Stimulated activated CD8-positive, alpha-beta memory T cell treated with anti-CD3 and anti-CD28 coated beads, Interleukin-15, amount 100 ng/mL, for 4 hours (primary cell): ENCODE measurements around the gene HCAR2.
A peak's percentile ranks its signal among the peaks of the same experiment; 100 is the strongest.
"Not testable (repeated sequence)": the region's sequence is repeated elsewhere in the genome, so short reads cannot be mapped to it uniquely, and the experiment has no call there.

Experiments used
- DNase-seq, 2 donors: peaks; one replicate each; pipeline ENCODE4 v3.0.0-alpha.2; 2020; ENCODE audit warnings: low read depth in 2 of 2

HCAR2 gene

DNA sequence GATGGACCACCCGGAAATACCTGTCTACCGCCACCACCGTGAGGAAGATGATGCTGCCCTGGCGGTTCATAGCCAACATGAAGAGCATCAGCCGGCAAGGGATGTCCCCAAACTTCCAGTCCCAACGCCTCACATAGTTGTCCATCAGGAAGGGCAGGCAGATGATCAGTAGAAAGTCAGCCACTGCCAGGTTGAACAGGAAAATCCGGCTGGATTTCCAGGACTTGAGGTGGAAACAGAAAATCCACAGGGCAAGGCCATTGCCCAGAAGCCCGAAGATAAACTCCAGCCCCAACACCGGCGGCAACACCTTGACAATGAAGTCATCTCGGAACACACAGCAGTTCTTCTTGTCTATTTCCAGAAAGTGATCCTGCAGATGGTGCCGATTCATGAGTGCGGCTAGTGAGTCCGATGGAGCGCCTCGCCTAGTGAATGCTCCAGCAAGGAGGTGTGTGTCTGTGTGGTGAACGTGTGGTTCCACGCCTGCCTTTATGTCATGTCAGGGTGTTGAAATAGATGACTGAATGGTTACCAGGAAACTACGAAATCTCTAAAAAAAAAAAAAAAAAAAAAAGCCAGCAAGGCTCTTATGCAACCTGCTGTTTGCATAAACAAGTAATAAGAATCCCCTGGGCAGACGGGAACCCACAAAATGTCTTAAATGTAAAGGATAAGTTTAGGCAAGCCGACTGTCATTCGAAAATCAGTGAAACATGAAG is at the start of gene HCAR2:
TSS of gene HCAR2 (minus strand) at position 468 of the 722 bp plus-strand sequence. CDS start at position 394, 74 bp downstream.
- DNase-seq = not testable (repeated sequence)

DNA sequence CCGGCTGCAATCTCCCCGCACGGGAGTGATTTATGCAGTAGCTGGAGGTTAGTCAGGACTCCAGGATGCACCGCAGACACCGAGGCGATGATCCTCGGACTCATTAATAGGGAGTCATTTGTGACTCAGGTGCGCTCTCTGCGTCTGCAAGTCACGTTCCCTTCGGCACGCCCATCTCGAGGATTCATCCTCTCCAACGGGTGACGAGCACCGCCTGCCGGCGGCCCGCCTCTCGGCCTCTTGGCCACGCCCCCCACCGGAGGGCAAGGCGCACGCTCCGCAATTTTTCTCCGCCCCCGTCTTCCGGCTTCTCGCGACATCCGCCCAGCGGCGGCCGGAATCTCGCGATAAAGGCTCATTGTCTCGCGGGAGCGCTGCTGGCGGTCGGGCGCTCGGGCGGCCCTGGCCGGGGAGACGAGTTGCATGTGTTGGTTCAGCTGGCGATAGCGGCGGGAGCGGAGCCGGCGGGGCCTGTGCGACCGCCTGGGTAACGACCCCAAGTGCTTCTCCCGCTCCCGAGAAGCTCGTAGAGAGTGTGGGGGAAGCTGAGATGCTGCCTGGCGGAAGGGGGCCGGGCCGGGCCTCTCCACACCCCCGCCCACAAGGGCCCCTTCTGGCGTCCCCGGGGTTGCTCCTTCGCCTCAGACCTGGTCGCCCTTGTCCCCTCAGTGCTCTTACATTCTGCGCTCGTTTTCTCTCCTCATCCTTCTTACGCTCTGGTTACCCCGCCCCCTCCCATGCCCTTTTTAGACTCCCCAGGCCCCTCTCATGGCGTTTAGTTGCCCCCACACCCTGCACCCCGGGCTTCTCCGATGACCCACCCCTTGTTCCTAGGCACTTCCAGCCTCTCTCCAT is 49.5 kb upstream of the HCAR2 start, which contains the start of gene DENR:
TSS of gene DENR (plus strand) at position 361 of the 855 bp plus-strand sequence. CDS start 878 bp downstream, outside the sequence.
- peak; percentile 98 for DNase-seq

DNA sequence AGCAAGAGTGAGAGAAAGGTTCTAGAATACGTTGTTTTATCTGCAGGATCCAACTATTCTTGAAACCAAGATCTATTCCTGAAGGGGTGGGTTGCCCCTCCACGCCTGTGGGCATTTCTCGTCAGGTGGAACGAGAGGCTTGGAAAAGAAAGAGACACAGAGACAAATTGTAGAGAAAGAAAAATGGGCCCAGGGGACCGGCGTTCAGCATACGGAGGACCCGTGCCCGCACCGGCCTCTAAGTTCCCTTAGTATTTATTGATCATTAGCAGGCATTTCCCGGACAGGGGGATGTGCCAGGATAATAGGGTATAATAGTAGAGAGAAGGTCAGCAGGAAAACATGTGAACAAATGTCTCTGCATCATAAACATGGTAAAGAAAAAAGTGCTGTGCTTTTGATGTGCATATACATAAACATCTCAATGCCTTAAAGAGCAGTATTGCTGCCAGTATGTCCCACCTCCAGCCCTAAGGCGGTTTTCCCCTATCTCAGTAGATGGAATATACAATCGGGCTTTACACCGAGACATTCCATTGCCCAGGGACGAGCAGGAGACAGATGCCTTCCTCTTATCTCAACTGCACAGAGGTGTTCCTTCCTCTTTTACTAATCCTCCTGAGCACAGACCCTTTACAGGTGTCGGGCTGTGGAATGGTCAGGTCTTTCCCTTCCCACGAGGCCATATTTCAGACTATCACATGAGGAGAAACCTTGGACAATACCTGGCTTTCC is 47.8 kb upstream of the HCAR2 start:
- DNase-seq = not testable (repeated sequence)

DNA sequence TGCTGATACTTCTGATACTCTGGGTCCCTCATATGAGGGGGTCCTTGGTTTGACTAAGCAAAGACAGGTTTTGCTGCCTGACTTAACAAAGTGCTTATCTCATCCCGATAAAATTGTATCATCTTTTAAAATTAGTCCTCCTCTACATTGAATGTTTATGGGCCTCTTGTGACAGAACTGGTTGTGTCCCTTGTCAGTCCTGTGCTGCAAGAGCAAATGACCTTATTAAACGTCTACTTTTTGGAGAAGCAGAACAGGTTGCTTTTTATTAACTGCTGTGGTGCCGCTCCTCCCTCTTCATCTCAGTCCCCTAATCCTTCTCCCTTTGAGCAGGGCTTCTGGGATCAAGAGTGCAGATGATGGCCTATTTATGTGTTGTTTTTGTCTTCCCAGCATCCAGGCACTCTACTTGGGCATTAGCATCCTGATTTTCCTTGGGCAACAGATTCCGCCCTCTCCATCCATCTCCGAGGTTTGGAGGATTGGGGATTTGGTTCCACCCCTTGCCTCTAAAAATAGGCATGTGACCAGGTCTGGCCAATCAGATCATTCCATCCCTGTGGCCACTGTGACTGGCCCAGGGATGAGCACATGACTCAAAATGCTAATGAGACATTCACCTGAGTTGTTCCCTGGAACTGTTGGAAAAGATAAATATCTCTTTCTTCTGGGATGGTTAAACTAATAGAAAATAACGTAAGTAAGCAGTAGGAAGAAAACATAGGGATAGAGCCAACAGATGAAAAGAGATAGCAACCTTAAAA is 46.6 kb upstream of the HCAR2 start:
- DNase-seq = no peak

DNA sequence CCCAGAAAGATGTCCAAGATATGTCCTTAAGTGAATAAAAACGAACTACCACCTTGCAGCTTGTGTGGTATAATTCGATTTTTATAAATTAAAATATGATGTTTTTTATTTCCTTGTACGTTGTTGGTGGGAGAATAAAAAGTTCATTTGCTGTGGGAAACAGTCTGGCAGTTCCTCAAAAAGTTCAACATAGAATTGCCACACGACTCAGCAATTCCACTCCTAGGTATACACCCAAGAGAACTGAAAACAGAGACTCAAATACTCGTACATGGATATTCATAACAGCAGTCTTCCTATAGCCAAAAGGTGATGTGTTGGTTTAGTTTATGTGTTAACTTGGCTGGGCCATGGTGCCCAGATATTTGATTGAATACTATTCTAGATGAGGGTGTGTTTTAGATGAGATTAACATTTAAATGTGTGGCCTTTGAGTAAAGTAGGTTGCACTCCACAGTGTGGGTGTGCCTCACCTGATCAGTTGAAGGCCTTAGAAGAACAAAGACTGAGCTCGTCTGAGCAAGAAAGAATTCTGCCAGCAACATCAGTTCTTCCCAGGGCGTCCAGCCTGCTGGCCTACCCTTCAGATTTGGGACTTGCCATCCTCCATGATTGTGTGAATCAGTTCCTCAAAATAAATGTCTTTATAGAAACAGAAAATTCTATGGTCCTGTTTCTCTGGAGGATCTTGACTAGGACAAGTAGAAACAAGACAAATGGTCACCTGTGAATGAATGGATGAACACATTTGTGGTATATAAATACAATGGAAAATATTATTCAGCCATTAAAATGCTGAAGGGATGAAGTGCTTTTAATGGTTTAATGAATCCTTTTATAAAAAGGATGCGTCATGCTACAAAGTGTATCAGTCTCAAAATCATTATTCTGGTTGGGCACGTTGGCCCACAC is 44.3 kb upstream of the HCAR2 start:
- DNase-seq = no peak

DNA sequence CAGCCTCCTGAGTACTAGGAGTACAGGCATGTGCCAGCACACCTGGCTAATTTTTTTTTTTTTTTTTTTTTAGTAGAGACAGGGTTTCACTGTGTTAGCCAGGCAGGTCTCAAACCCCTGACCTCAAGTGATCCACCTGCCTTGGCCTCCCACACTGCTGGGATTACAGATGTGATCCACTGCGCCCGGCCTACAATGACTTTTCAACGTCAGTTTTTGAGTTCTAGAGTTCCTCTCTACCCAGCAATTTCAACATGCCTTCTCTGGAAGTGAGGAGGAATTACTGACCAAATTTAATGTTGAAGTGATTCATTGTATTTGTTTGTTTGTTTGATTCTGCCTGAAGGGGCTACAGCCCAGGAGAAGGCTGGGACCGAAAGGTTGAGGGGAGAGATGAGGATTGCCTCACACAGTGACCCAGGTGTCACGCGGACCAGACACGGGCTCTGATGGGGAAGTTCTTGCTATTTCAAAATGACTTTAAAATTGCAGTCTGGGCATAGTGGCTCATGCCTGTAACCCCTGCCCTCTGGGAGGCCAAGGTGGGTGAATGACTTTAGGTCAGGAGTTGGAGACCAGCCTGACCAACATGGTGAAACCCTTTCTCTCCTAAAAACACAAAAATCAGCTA is 40.9 kb upstream of the HCAR2 start:
- no peak for DNase-seq

DNA sequence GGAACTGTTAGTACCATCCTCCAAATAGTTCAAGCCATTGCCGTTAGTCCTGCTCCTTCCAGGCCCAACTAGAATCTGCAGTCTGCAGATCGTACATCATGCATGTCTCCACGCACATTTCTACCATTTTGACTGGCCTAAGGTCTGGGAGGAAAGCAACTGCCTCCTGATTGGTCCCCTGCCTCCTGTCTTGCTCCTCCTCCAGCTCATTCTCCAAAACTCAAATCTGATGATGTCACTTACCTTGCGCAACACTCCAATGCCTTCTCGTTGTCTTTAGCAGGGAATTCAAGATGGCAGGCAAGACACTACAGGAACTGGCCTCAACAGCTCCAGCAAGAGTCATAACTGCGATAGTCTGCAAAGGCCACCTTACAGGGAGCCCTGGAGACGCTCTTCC is 37.2 kb upstream of the HCAR2 start:
- DNase-seq = no peak

DNA sequence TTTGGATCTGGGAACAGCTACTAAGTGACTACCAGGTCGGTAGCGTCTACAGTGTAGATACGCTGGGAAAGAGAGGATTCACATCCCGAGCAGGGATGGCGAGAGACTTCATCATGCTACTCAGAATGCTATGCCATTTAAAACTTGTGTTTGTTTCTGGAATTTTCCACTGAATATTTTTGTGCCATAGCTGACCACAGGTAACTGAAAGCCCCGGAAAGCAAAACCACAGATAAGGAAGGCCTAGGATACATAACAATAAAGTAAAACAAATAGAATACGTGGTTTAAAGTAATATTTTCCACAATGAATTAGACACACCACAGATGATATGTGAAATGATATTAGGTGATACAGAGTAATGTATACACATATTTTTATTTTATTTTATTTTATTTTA is 35.4 kb upstream of the HCAR2 start:
- DNase-seq = no peak

DNA sequence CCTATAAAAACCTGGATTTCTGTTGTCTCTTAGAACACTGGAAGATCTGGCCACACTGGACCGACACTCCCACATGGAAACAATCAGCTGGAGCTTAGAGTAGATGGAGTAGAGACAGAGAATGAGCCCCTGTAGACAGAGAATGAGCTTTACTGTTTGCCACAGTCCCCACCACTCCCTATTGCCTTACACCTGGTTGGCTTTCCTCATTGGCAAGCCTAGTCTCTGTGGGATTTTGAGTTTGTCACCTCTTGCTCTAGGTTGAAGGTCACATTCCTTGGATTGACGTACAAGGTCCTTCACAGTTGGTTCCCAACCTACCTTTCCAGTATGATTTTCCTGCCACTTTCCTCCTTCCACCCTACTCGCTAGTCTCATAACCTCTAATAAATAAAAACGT is 29.5 kb upstream of the HCAR2 start:
- no peak for DNase-seq

DNA sequence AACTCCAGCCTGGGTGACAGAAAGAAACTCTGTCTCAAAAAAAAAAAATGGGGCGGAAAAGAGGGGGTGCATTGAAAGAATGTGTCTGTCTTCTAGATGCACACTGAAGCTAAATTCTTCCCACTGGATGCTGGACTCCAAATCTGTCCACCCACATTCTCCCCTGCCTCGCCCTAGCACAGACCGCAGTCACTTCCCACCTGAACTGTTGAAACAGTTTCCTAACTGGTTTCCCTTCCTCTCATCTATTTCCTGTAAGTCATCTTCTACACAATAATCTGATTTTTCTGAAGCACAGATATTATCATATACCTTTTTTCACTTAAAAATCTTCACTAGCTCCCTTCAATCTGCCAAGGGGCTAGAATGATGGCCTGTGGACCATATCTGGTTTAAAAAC is 29.0 kb upstream of the HCAR2 start:
- DNase-seq = peak in 1 of 2 donors; percentile 32

DNA sequence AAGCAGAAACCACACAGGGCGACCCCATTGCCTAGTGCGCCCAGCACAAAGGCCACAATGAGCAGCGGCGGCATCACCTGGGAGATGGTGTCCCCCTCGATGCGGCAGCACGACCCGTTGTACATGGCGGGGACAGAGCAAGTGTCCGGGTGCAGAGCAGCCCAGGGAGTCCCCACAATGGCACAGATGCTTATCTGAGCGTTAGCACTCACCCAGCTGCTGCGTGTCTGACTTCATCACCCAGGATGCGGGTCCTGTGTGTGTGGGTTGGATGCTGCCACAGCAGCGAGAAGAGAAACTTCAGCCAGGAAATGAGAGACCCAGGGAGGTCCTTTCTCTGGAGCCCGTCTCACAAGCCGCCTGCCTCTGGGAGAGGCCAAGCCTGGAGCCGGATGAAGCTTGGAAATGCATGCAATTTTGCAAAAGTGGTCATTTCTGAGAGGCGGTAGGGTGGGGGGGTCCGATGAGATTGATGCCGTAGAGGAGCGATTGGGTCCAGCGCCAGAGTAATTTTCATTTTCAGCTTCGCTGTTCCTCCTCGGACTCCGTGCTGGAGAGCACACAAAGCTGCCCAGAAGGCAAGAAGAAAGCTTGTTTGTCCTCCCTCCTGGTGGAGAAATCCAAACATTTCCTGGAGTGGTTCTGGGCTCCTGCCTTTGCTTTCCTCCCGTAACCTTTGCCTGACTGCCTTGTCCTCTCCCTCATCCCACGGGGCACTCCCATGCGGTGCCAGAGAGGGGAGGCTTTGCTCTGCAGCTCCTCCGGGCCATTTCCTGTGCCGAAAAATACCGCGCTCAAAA is 27.3 kb upstream of the HCAR2 start, which contains the start of gene HCAR1:
TSS of gene HCAR1 (minus strand) at position 630 of the 800 bp plus-strand sequence. CDS start at position 125, 505 bp downstream.
- peak in 1 of 2 donors; percentile 34 for DNase-seq

DNA sequence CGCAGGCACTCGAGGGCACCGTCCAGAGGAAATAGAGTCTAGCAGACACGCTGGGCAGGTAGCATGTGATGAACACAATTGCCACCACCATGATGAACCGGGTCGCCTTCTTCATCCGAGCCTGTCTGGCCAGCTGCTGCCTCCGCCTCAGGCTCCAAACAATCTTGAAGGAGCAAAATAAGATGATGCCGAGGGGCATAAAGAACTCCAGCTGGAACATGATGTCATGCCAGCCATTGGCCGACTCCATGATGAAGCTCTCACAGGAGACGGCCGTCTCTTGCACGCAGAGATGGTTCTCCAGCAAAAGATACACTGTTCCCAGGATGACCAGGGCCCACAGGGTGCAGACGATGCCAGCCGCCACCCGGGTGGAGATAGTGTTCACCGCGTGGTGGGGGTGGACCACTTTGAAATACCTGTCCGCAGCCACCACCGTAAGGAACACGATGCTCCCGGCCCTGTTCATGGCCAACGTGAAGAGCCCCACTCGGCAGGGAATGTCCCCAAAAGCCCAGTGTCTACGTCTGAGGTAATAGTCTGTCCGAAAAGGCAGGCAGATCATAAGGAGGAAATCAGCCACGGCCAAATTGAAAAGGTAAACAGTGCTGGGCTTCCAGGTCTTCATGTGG is 26.5 kb upstream of the HCAR2 start:
- DNase-seq = no peak

DNA sequence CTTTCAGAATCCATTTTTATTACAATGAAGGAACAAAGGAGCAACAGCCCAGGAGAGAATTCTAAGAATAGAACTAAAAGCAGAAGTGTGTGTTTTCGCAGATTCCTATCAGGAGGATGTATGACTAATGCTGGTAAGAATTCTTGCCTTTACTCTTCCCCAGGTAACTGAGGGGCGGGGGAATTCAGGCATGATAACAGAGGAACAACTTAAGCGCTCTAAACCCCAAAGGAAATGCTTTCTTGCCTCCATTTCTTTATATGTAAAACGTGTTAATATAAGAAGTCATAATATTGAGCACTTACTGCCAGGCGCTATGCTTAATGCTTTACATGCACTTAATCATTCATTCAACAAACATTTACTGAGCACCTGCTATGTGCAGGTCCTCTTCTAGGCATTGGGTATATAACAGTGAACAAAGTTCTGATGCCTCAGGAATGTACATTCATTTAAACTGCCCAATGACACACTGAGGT is 23.0 kb upstream of the HCAR2 start:
- DNase-seq = peak in 1 of 2 donors; percentile 23

DNA sequence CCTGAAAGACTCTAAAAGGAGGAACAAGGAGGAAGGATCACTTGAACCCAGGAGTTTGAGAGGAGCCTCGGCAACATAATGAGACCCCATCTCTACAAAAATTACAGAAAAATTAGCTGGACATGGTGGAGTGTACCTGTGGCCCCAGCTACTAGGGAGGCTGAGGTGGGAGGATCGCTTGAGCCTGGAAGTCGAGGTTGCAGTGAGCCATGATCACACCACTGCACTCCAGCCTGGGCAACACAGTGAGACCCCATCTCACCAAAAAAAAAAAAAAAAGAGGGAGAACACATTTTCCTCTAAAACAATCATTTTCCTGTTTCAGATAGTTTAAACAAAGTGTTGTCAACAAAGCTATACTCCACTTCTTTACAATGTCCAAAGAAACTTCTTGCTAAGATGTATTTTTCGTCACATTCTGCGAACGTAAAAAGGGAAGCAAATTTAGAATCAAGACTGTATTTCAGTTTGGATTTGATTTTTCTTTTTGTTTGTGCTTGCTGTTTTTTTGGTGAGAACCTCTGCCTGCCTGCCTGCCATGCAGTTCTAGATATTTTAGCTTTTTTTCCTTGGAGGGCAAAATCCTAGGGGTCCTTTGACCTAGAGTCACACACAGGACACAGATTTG is 22.4 kb upstream of the HCAR2 start:
- DNase-seq = no peak

DNA sequence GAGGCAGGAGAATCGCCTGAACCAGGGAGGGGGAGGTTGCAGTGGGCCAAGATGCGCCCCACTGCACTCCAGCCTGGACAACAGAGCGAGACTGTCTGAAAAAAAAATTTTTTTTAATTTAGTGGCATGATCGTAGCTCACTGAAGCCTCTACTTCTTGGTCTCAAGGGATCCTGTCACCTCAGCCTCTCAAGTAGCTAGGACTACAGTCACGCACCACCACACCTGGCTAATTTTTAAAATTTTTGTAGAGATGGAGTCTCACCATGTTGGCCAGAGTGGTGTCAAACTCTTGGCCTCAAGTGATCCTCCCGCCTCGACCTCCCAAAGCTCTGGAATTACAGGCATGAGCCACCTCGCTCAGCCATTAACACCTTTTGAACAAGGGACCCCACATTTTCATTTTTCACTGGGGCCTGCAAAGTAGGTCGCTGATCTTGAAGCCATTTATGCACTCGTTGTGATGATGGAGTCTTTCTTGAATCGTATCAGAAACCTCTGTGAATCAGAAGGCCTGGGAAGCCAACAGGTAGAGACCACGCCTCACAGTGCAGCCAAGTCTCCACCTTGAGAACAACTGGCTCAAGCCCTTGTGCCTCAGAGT is 21.6 kb upstream of the HCAR2 start:
- no peak for DNase-seq

DNA sequence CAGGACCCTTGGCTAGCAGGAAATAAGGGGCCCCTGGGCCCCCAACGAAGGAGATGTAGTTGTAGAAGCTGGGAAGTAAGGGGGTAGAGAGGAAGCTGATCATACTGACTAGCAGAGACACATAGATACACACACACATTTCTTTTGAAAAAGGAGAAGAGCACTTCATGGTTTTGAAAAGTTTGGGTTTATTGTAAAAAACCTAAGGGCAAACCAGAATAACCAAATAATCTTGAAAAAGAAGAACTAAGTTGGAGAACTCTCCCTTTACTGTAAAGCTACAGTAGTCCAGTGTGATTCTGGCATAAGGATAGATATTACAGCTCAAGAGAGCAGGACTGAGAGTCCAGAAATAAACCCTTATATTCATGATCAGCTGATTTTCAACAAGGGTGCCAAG is 19.2 kb upstream of the HCAR2 start:
- DNase-seq = no peak

DNA sequence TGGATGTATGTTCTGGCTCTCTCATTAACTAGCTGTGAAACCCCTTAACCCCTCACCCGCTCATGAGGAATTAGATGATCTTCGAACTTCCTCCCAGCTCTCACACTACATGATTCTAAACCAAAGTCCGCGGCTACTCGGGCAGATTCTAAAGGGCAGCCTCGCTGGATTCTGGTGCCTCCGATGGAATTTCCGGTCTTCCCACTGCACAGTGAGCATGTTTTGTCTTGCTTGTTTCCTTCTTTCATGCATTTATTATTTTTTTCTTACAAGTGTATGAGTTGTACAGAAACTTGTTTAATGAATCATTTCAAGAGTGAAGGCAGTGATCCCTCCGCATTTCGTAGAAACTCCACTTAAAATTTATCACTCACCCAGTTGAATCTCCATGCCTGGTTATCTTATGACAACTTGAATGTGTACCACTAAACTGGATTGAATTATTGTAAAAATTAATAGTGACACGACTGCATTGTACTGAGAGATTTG is 17.9 kb upstream of the HCAR2 start:
- DNase-seq = no peak
